GM23338 (cell line): ENCODE data around the gene MAP3K4.

Experiments used
- CREB1 ChIP-seq: fragments of 250-450 bp; sonication (Bioruptor Pico); IDR thresholded peaks from 2 replicates; pipeline ENCODE4 v1.5.0; 2020; ENCODE audit warnings: low read depth, mild to moderate bottlenecking, moderate library complexity
- EZH2 ChIP-seq: fragments of 200-600 bp; sonication (generic); IDR thresholded peaks from one replicate; pipeline ENCODE4 v1.8.0; 2017; ENCODE audit warnings: antibody characterized with exemption, mild to moderate bottlenecking, low read depth; ENCODE audit not compliant: unreplicated experiment
- EZH2phosphoT487 ChIP-seq: fragments of 200-600 bp; sonication (generic); IDR thresholded peaks from one replicate; pipeline ENCODE4 v1.8.1; 2018; ENCODE audit warnings: antibody characterized with exemption; ENCODE audit not compliant: unreplicated experiment
- JUNB ChIP-seq: IDR thresholded peaks from one replicate; pipeline ENCODE4 v1.6.1; 2016; ENCODE audit warnings: antibody characterized with exemption; ENCODE audit not compliant: unreplicated experiment
- NANOG ChIP-seq: IDR thresholded peaks from 2 replicates; pipeline ENCODE4 v1.6.1; 2016; ENCODE audit warnings: antibody characterized with exemption, borderline replicate concordance
- POLR2AphosphoS5 ChIP-seq: IDR thresholded peaks from 2 replicates; pipeline ENCODE4 v1.6.1; 2016; ENCODE audit warnings: antibody characterized with exemption, low read depth
- STAT1 ChIP-seq: IDR thresholded peaks from one replicate; pipeline ENCODE4 v1.6.1; 2016; ENCODE audit warnings: antibody characterized with exemption; ENCODE audit not compliant: unreplicated experiment
- ZNF114 ChIP-seq: fragments of 250-450 bp; sonication (Bioruptor Pico); IDR thresholded peaks from 2 replicates; pipeline ENCODE4 v1.5.0; 2020; ENCODE audit warnings: mild to moderate bottlenecking, moderate library complexity
- ZNF331 ChIP-seq: fragments of 250-450 bp; sonication (Bioruptor Pico); IDR thresholded peaks from 2 replicates; pipeline ENCODE4 v1.5.0; 2020; ENCODE audit warnings: low read depth, mild to moderate bottlenecking, moderate library complexity
- TF ChIP-seq, protein P1 (sequence below), 2 experiments: fragments of 200-600 bp in 1 of 2; sonication (generic) in 1 of 2; conservative IDR thresholded peaks; 2 replicates each; pipeline versions ENCODE4 v1.5.1 to v1.6.1; 2016 to 2017; ENCODE audit warnings: antibody characterized with exemption in 2 of 2, low read depth in 2 of 2, mild to moderate bottlenecking in 2 of 2, moderate library complexity in 1 of 2
- TF ChIP-seq, protein P2 (sequence below): IDR thresholded peaks from one replicate; pipeline ENCODE4 v1.6.1; 2018; ENCODE audit warnings: antibody characterized with exemption; ENCODE audit not compliant: unreplicated experiment
- TF ChIP-seq, protein P3 (sequence below): IDR thresholded peaks from 2 replicates; pipeline ENCODE4 v1.6.1; 2016; ENCODE audit warnings: antibody characterized with exemption

- TF ChIP-seq, protein P1, sequence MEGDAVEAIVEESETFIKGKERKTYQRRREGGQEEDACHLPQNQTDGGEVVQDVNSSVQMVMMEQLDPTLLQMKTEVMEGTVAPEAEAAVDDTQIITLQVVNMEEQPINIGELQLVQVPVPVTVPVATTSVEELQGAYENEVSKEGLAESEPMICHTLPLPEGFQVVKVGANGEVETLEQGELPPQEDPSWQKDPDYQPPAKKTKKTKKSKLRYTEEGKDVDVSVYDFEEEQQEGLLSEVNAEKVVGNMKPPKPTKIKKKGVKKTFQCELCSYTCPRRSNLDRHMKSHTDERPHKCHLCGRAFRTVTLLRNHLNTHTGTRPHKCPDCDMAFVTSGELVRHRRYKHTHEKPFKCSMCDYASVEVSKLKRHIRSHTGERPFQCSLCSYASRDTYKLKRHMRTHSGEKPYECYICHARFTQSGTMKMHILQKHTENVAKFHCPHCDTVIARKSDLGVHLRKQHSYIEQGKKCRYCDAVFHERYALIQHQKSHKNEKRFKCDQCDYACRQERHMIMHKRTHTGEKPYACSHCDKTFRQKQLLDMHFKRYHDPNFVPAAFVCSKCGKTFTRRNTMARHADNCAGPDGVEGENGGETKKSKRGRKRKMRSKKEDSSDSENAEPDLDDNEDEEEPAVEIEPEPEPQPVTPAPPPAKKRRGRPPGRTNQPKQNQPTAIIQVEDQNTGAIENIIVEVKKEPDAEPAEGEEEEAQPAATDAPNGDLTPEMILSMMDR (conservative IDR thresholded peaks at IDR 0.05; ENCODE audit: low read depth in 2 of 2) = no peak
- TF ChIP-seq POLR2AphosphoS5 (no peak), EZH2phosphoT487 (no peak), ZNF114 (CRISPR knock-in tag) (no peak), EZH2 (no peak), JUNB (no peak), STAT1 (no peak), NANOG (no peak), CREB1 (CRISPR knock-in tag) (no peak), ZNF331 (CRISPR knock-in tag) (no peak)
- TF ChIP-seq, protein P2, sequence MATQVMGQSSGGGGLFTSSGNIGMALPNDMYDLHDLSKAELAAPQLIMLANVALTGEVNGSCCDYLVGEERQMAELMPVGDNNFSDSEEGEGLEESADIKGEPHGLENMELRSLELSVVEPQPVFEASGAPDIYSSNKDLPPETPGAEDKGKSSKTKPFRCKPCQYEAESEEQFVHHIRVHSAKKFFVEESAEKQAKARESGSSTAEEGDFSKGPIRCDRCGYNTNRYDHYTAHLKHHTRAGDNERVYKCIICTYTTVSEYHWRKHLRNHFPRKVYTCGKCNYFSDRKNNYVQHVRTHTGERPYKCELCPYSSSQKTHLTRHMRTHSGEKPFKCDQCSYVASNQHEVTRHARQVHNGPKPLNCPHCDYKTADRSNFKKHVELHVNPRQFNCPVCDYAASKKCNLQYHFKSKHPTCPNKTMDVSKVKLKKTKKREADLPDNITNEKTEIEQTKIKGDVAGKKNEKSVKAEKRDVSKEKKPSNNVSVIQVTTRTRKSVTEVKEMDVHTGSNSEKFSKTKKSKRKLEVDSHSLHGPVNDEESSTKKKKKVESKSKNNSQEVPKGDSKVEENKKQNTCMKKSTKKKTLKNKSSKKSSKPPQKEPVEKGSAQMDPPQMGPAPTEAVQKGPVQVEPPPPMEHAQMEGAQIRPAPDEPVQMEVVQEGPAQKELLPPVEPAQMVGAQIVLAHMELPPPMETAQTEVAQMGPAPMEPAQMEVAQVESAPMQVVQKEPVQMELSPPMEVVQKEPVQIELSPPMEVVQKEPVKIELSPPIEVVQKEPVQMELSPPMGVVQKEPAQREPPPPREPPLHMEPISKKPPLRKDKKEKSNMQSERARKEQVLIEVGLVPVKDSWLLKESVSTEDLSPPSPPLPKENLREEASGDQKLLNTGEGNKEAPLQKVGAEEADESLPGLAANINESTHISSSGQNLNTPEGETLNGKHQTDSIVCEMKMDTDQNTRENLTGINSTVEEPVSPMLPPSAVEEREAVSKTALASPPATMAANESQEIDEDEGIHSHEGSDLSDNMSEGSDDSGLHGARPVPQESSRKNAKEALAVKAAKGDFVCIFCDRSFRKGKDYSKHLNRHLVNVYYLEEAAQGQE = no peak
- TF ChIP-seq, protein P3, sequence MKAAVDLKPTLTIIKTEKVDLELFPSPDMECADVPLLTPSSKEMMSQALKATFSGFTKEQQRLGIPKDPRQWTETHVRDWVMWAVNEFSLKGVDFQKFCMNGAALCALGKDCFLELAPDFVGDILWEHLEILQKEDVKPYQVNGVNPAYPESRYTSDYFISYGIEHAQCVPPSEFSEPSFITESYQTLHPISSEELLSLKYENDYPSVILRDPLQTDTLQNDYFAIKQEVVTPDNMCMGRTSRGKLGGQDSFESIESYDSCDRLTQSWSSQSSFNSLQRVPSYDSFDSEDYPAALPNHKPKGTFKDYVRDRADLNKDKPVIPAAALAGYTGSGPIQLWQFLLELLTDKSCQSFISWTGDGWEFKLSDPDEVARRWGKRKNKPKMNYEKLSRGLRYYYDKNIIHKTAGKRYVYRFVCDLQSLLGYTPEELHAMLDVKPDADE = no peak
Measured at GRCh38 chr6:161058741-161059140, 67.2 kb downstream of the MAP3K4 start.
